B cell (primary cell): ENCODE results near the gene RNF112. TPM values are rescaled to one million over a fixed set of nuclear protein-coding genes. Genes with fewer than 3 reads are reported as not detected.

Source experiments
- ATAC-seq: fragments of 200-7000 bp; cut with Tn5 transposase; one replicate; pipeline ENCODE4 v1.10.0; 2021; ENCODE audit warnings: low read depth, mild to moderate bottlenecking, moderate number of reproducible peaks, moderate library complexity
- CTCF ChIA-PET: fragments of 350-600 bp; sonication (Branson Sonifier 250); formaldehyde crosslinking; loops from one replicate; lab custom pipeline; 2021; ENCODE audit warnings: antibody characterized with exemption, inconsistent platforms; lab: Charles Lee
- POLR2A ChIA-PET: fragments of 350-600 bp; sonication (Branson Sonifier 250); formaldehyde crosslinking; loops from one replicate; lab custom pipeline; 2021; ENCODE audit warnings: antibody characterized with exemption; lab: Charles Lee
- DNase-seq: peaks from one replicate; pipeline ENCODE4 v3.0.0; 2013
- H2AFZ ChIP-seq: 2 replicates; pipeline ENCODE4 v1.6.1; 2012; ENCODE audit warnings: mild to moderate bottlenecking, low read depth, low read length; ENCODE audit not compliant: insufficient read depth, poor library complexity, severe bottlenecking
- H3K27ac ChIP-seq, 2 donors: 1 replicate in 1 of 2; 2 replicates in 1 of 2; pipeline ENCODE4 v1.5.1; 2012 to 2013; ENCODE audit warnings: low read length in 2 of 2, mild to moderate bottlenecking in 2 of 2, moderate library complexity in 1 of 2
- H3K27me3 ChIP-seq, 4 experiments: fragments of 200-600 bp in 1 of 4; sonication (generic) in 1 of 4; replicated peaks in 1 of 4; 1 replicate in 2 of 4; 2 replicates in 2 of 4; pipeline versions ENCODE4 v1.6.1 to v1.7.0; 2013 to 2016; ENCODE audit warnings: low read length in 3 of 4, mild to moderate bottlenecking in 2 of 4, mixed read lengths in 1 of 4, moderate library complexity in 1 of 4; ENCODE audit not compliant: insufficient read depth in 4 of 4, control insufficient read depth in 3 of 4; ENCODE audit errors: control extremely low read depth in 1 of 4
- H3K36me3 ChIP-seq, 2 experiments: replicated peaks in 1 of 2; 1 replicate in 1 of 2; 2 replicates in 1 of 2; pipeline versions ENCODE4 v1.6.1 to v1.7.1; 2013; ENCODE audit warnings: low read length in 1 of 2; ENCODE audit not compliant: insufficient read depth in 2 of 2, control insufficient read depth in 1 of 2; ENCODE audit errors: control extremely low read depth in 1 of 2, extremely low read depth in 1 of 2
- H3K4me1 ChIP-seq, 2 donors: fragments of 200-600 bp in 1 of 2; sonication (generic) in 1 of 2; 1 replicate in 1 of 2; 2 replicates in 1 of 2; pipeline versions ENCODE4 v1.5.1 to v1.6.1; 2013 to 2017; ENCODE audit warnings: low read length in 2 of 2; ENCODE audit not compliant: control insufficient read depth in 2 of 2, insufficient read depth in 2 of 2
- H3K4me2 ChIP-seq: replicated peaks from 2 replicates; pipeline ENCODE3; 2012; ENCODE audit warnings: mild to moderate bottlenecking, low read depth, low read length; ENCODE audit not compliant: poor library complexity, severe bottlenecking
- H3K4me3 ChIP-seq, 5 experiments: fragments of 200-600 bp in 1 of 5; sonication (generic) in 1 of 5; 1 replicate in 3 of 5; 2 replicates in 2 of 5; pipeline versions ENCODE4 v1.5.1 to v1.7.0; 2011 to 2016; ENCODE audit warnings: low read length in 4 of 5, mild to moderate bottlenecking in 4 of 5, low read depth in 2 of 5, control low read depth in 1 of 5, moderate library complexity in 1 of 5; ENCODE audit not compliant: insufficient read depth in 1 of 5; ENCODE audit errors: control extremely low read depth in 1 of 5, extremely low read depth in 1 of 5
- H3K79me2 ChIP-seq: fragments of 200-600 bp; sonication (generic); one replicate; pipeline ENCODE4 v1.6.0; 2016; ENCODE audit warnings: low read length; ENCODE audit not compliant: control insufficient read depth, insufficient read depth
- H3K9ac ChIP-seq: fragments of 200-600 bp; sonication (generic); 2 replicates; pipeline ENCODE4 v1.6.1; 2017; ENCODE audit warnings: mild to moderate bottlenecking, low read length, moderate library complexity
- H3K9me3 ChIP-seq, 3 donors: one replicate each; pipeline versions ENCODE4 v1.6.1 to v1.7.1; 2013; ENCODE audit warnings: low read length in 2 of 3; ENCODE audit not compliant: control insufficient read depth in 2 of 3, insufficient read depth in 1 of 3; ENCODE audit errors: control extremely low read depth in 1 of 3
- H4K20me1 ChIP-seq: 2 replicates; pipeline ENCODE4 v1.6.0; 2012; ENCODE audit warnings: mild to moderate bottlenecking, low read length; ENCODE audit not compliant: insufficient read depth, control insufficient read depth, poor library complexity, severe bottlenecking
- H3K27ac Mint-ChIP-seq: one replicate; pipeline ENCODE4 v1.8.0; 2021; ENCODE audit warnings: mixed read lengths
- H3K27me3 Mint-ChIP-seq: one replicate; pipeline ENCODE4 v1.8.0; 2021; ENCODE audit warnings: mixed read lengths
- H3K4me1 Mint-ChIP-seq: one replicate; pipeline ENCODE4 v1.8.0; 2021; ENCODE audit warnings: mixed read lengths
- H3K4me3 Mint-ChIP-seq: one replicate; pipeline ENCODE4 v1.8.0; 2021; ENCODE audit warnings: mixed read lengths
- H3K9me3 Mint-ChIP-seq: one replicate; pipeline ENCODE4 v1.8.0; 2022; ENCODE audit warnings: mixed read lengths; ENCODE audit not compliant: insufficient read depth
- EZH2 ChIP-seq: IDR thresholded peaks from 2 replicates; pipeline ENCODE4 v1.6.1; 2012; ENCODE audit warnings: borderline replicate concordance, low read depth, mild to moderate bottlenecking, moderate library complexity, low read length; ENCODE audit not compliant: insufficient read depth, poor library complexity, severe bottlenecking
- WGBS: methylation state at CpG from one replicate; pipeline ENCODE4 v1.1.5; 2013; ENCODE audit warnings: missing lambda C conversion rate; ENCODE audit not compliant: insufficient coverage; 5-methylcytosine and 5-hydroxymethylcytosine counted together
- intact Hi-C: fragments of 100-400 bp; cut with micrococcal nuclease; formaldehyde crosslinking; loops from one replicate; pipeline ENCODE4 v1.10.0; 2022
- polyA plus RNA-seq: library from polyadenylated mRNA; depleted of rRNA; stranded (reverse); fragments of >200 nt; gene quantifications from 2 replicates; pipeline ENCODE4 v1.2.3, GENCODE V29; 2012
- total RNA-seq, 2 donors: library from RNA; stranded (reverse); fragments of 120-200 nt in 1 of 2; gene quantifications; 1 replicate in 1 of 2; 2 replicates in 1 of 2; pipeline versions ENCODE4 v1.2.3 to v1.2.4, GENCODE V29; 2013 to 2022
- TF ChIP-seq, protein P1 (sequence below): fragments of 200-600 bp; IDR thresholded peaks from one replicate; pipeline ENCODE4 v1.8.0; 2022; ENCODE audit warnings: antibody characterized with exemption, mild to moderate bottlenecking

Gene RNF112
- total and polyA plus RNA-seq, 2 donors (not counting 1 experiment from before 2014, with no cell fraction given): 0.30 to 0.62 TPM

DNA sequence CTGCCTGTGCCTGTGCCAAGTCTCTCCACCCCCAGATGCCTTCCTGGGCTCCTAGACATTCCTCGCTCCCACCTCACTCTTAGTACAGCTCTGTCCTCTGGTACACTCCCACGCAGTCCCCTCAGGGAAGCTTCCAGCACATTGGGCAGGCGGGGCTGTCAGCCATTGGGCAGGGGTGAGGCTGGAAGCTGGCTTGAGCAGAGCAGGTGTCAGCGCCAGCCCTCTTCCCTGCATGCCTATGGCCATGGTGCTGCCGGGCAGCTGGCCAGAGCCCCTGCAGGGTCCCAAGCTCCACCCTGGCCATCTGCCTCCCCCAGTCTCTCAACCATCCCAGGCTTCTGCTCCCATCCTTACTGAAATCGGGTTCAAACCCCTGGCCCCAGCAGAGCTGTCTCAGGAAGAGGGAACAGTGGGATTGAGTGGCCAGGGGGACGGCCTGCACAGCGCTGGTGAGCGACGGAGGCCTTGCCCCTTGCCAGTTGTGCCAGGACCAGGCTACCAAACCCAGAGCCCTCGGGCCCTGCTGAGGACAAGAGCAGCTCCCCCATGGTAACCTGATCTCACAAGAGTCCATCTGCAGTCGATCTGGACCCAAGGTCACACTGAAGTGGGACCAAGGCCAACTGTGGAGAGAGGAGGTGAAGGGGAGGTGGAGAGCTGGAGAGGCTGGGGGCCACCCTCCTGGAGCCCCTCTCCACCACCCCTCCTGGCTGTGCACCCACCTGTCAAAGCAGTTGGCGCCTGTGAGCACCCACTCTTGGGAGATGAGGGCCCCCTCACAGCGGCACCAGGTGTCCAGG is 46.1 kb upstream of the RNF112 start:
- no peak overlapping the region for H3K27ac Mint-ChIP-seq
- no peak for DNase-seq
- ATAC-seq: no peak
- H3K4me1 Mint-ChIP-seq: peaks cover 35% of the 10 kb centered on the region
- ChIA-PET POLR2A (interaction anchor here (0.8 kb wide), 1 partner anchor 13 kb away, joined by 3 read pairs; no protein-coding TSS in a partner anchor), CTCF (interaction anchor here (1.2 to 6.5 kb wide), 5 partner anchors 9 to 400 kb away, joined by 3 to 133 read pairs (median 110); partner anchors contain the start of gene MAPK7)
- H4K20me1 ChIP-seq: no peaks in the 10 kb centered on the region
- H3K4me3 ChIP-seq: no peak overlapping the region
- intact Hi-C loops: no loop called here
- H3K4me3 Mint-ChIP-seq: no peak overlapping the region
- no peaks in the 10 kb centered on the region for H3K9me3 Mint-ChIP-seq
- no peak overlapping the region for H3K27ac ChIP-seq
- H3K9me3 ChIP-seq: no peaks in the 10 kb centered on the region
- peaks cover 13 to 32% of the 10 kb centered on the region in 2 donors for H3K4me1 ChIP-seq
- H3K4me2 ChIP-seq: no peak overlapping the region
- no peak overlapping the region for H2AFZ ChIP-seq
- H3K9ac ChIP-seq: no peak overlapping the region
- peaks cover 0 to 3% (median 0%) of the 10 kb centered on the region in 4 experiments for H3K27me3 ChIP-seq
- H3K27me3 Mint-ChIP-seq: no peaks in the 10 kb centered on the region
- H3K79me2 ChIP-seq: no peaks in the 10 kb centered on the region
- no peaks in the 10 kb centered on the region for H3K36me3 ChIP-seq
- TF ChIP-seq, protein P1, sequence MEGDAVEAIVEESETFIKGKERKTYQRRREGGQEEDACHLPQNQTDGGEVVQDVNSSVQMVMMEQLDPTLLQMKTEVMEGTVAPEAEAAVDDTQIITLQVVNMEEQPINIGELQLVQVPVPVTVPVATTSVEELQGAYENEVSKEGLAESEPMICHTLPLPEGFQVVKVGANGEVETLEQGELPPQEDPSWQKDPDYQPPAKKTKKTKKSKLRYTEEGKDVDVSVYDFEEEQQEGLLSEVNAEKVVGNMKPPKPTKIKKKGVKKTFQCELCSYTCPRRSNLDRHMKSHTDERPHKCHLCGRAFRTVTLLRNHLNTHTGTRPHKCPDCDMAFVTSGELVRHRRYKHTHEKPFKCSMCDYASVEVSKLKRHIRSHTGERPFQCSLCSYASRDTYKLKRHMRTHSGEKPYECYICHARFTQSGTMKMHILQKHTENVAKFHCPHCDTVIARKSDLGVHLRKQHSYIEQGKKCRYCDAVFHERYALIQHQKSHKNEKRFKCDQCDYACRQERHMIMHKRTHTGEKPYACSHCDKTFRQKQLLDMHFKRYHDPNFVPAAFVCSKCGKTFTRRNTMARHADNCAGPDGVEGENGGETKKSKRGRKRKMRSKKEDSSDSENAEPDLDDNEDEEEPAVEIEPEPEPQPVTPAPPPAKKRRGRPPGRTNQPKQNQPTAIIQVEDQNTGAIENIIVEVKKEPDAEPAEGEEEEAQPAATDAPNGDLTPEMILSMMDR: no peak
- TF ChIP-seq EZH2: no peak
- 95% methylated on average over 12 of the region's 14 CpGs for WGBS

DNA sequence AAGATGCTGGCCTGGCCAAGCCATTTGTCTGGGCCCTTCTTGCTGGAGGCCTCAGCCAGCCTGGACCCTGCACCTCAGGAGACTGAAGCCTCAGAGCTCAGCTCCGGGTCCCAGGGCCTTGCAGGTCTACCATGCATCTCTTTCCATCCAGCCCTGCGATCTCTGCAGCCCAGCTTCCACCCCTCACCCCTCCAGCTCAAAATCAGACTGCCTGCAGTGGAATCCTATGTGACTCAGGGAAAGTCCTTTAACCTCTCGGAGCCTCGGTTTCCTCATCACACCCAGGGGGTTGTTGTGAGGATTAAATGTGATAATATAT is 45.6 kb upstream of the RNF112 start:
- Mint-ChIP-seq H3K9me3 (no peaks in the 10 kb centered on the region), H3K4me1 (peaks cover 40% of the 10 kb centered on the region), H3K27ac (no peak overlapping the region), H3K4me3 (no peak overlapping the region), H3K27me3 (no peaks in the 10 kb centered on the region)
- H3K4me2 ChIP-seq: no peak overlapping the region
- intact Hi-C loops: no loop called here
- 83% methylated on average over 1 of the region's 4 CpGs for WGBS
- POLR2A ChIA-PET: no interaction called here
- TF ChIP-seq, protein P1: no peak
- TF ChIP-seq EZH2: no peak
- H3K4me3 ChIP-seq: no peak overlapping the region
- no peak for ATAC-seq
- no peaks in the 10 kb centered on the region for H3K27me3 ChIP-seq
- H3K79me2 ChIP-seq: no peaks in the 10 kb centered on the region
- no peak overlapping the region for H2AFZ ChIP-seq
- no peak overlapping the region for H3K9ac ChIP-seq
- peaks cover 19 to 37% of the 10 kb centered on the region in 2 donors for H3K4me1 ChIP-seq
- no peaks in the 10 kb centered on the region for H3K36me3 ChIP-seq
- CTCF ChIA-PET: interaction anchor here (0.7 to 6.5 kb wide), 6 partner anchors 9 to 399 kb away, joined by 3 to 133 read pairs (median 57); partner anchors contain the start of gene MAPK7
- no peak overlapping the region for H3K27ac ChIP-seq
- H3K9me3 ChIP-seq: no peaks in the 10 kb centered on the region
- DNase-seq: no peak
- no peaks in the 10 kb centered on the region for H4K20me1 ChIP-seq
